SIG-M5 (cell line): ENCODE results near the gene ZNF844.
"Not testable (repeated sequence)": the region's sequence is repeated elsewhere in the genome, so short reads cannot be mapped to it uniquely, and the experiment has no call there.

Experiments used
- DNase-seq: peaks from one replicate; lab custom pipeline; 2025; lab: John Stamatoyannopoulos, UW

Gene ZNF844

DNA sequence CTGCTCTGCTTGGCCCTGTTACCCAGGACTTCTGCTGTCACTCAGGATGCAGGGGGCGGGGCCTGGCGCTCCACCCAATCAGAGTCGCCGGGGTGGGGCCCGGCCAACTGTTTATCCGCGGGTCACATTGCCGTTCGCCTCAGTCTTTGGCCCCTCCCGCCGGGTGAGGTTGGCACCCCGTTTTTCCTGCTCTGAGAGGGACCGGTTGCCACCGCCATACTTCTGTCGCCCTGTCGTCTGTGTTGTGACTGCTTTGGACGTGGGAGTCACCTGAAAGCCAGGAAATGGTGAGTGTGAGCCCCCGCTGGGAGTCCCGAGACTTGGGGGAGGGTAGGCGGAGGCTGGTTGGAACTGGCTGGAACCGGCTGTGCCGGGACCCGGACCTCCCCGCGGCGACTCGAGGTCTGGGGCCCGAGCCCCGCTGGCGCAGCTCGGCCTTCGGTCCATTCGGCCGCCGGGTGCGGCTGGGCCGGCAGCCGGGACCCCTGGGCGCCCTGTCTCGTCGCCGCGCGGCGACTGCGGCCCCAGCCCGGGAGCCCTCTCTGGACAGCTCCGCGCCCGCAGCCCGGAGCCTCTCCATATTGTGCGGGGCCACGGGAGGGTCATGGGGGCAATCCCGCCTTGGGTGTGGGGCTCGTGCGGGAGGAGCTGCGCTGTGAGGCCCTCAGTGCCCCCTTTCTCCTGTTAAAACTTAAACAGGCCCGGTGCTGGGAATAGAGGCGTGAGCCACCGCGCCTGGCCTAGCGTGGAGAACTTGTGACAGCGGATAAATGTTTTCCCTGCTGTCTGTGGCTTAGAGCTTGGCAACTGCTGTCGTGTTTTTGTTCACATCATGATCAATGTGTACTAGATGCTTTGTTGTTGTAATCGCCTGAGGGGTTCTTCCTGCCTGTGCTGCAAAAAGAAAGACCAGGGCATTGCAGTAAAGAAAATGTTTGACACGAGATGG lies at the start of gene ZNF844:
TSS of gene ZNF844 (plus strand) at position 142 of the 949 bp plus-strand sequence. CDS start at position 285, 143 bp downstream.
- no peak for DNase-seq

DNA sequence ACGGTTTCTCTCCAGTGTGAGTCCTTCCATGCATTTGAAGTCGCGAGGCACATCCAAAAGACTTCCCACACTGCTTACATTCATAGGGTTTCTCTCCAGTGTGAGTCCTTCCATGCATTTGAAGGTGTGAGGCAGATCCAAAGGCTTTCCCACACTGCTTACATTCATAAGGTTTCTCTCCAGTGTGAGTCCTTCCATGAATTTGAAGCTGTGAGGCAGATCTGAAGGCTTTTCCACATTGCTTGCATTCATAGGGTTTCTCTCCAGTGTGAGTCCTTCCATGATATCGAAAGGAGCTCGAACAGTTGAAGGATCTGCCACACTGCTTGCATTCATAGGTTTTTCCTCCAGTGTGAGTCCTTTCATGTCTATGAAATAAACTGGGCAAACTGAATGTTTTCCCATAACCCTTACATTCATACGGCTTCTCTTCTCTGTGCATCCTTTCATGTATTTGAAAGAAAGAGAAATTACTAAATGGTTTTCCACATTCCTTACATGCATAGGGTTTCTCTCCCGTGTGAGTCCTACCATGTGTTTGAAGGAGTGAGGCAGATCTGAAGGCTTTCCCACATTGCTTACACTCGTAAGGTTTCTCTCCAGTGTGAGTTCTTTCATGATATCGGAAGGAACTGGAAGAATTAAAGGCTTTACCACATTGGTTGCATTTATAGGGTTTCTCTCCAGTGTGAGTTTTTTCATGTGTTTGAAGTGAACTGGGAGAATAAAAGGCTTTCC lies 49.3 kb upstream of the ZNF844 start:
- DNase-seq, result no peak

DNA sequence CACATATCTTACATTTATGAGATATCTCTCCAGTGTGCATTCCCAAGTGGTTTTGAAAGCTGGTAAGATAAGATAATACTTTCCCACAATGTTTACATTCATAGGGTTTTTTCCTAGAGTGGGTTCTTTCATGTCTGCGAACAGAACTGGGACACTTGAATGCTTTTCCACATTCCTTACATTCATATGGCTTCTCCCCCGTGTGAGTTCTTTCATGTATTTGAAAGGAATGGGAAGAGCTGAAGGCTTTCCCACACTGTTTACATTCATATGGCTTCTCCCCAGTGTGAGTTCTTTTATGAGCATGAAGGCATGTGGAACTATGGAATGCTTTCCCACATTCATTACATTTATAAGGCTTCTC lies 48.8 kb upstream of the ZNF844 start:
- DNase-seq, result no peak

DNA sequence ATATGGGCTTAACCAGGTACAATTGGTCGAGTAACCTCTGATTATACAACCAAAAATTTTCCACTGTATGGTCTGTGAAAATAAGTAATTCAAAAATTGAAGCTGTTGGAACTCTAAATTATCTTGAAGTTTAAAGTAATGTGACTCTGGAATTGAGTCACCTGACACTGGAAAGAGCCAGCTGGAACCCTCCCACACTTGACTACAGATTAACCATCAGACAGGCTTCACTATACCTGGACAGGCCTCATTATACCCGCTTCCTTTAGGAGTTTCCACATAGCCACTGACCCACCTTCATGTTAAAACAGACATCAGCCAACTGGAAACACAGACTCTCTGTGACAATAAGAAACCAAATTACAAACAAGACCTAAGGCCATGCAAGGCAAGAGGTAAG lies 30.3 kb upstream of the ZNF844 start:
- DNase-seq, result no peak

DNA sequence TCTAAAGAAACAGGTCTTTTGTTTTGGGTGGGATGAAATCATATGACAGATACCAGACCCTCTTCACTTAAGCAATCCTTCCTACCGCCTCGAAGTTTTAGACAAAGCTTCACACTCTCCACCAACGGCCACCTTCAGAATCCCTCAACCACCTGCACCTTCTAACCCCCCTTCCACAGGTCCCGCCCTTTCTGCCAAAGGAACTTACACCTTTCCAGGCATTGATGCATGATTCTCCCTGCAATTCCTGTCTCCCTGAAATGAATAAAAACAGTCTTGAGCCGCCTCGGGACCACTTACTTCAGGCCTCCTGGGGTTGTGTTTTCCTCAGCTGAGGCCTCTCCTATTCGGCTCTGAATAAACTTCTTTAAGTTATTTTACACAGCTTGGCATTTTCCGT lies 29.9 kb upstream of the ZNF844 start:
- no peak for DNase-seq

DNA sequence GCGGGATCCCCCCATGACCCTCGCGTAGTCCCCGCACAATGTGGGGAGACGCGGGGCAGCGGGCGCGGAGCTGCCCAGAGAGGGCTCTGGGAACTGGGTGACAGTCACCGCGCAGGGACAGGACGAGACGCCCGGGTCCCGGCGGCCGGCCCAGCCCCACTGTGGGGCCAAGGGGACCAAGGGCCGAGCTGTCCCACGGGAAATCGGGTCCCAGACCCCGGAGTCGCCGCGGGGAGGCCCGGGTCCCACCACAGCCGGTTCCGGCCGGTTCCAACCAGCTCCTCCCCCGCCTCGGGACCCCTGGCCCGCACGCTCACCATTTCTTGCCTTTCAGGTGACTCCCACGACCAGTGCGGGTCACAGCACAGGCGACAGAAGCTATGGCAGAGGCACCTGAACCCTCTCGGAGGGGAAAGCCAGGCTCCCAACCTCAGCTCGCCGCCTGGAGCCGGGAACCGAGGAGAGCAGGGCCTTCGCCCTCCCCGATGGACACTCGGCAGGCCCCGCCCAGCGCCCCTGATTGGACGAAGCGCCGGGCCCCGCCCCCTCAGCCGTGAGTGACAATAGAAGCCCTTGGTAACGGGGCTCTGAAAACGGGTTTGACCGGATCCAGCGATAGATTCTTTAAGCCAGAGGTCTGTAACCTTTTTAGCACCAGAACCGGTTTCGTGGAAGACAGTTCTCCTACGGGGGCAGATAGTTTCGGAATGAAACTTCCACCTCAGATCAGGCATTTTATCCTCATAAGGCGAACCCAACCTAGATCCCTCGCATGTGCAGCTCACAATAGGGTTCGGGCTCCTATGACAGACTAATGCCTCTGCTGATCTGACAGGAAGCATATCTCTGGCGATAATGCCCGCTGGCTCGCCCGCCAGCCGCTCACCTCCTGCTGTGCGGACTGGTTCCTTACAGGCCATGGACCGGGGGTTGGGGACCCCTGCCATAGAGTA lies 29.0 kb upstream of the ZNF844 start, which contains the start of gene ZNF433:
TSS of gene ZNF433 (minus strand) at position 460 of the 953 bp plus-strand sequence. CDS start at position 320, 140 bp downstream.
- no peak for DNase-seq

DNA sequence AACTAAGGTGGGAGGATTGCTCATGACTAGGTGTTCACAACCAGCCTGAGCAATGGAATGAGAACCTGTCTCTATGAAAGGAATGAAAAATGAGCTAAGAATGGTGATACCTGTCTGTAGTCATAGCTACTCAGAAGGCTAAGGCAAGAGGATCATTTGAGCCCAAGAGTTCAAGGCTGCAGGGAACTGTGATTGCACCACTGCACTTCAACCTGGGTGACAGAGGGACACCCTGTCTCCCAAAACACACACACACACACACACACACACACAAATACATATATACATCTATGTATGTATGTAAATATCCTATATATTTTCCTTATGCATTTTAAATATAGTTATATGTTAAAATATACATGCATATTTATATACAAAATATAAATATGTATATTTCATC lies 21.6 kb upstream of the ZNF844 start:
- DNase-seq, result no peak

DNA sequence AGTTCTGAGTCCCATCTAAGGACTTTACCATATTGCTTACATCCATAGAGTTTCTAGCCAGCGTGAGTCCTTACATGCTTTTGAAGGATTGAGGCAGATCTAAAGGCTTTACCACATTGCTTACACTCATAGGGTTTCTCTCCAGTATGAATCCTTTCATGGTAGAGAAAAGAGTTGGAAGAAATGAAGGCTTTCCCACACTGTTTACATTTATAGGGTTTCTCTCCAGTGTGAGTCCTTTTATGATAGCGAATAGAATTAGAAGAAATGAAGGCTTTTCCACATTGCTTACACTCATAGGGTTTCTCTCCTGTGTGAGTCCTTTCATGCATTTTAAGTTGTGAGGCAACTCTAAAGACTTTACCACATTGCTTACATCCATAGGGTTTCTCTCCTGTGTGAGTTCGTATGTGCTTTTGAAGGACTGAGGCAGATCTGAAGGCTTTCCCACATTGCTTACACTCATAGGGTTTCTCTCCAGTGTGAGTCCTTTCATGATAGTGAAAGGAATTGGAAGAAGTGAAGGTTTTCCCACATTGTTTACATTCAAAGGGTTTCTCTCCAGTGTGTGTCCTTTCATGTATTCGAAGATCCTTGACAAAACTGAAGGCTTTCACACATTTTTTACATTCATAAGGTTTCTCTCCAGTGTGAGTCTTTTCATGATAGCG lies 20.6 kb upstream of the ZNF844 start:
- DNase-seq, result no peak

DNA sequence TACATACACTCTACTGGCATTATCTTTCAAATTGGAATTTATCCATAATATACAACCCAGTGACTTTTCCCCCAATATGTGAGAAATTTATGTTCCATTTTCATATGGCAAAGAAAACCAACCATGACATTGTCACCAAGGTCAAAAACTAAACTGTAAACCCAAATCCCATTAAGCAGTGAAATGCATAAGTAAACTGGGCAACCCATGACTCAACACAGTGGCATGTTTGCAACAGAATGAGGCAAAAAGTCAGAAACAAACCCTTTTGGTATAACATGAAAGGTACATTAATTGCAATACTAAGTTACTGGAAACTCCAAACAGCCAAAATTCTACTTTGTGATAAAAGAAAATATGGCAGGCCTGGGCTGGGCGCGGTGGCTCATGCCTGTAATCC lies 16.7 kb upstream of the ZNF844 start:
- no peak for DNase-seq

DNA sequence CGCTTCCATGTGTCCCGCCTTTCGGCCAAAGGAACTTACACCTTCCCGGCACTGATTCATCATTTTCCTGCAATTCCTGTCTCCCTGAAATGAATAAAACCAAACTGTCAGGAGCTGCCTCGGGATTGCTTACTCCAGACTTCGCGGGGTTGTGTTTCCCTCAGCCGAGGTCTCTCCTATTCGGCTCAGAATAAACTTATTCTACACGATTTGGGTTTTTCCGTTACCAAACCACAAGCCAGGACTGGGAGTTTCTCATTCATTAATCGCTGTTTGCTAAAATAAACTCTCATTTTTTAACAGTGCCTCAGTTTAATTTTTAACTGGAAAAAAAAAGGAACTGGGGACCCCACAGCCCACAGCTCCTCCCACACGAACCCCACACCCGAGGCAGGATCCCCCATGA lies 12.4 kb upstream of the ZNF844 start:
- no peak for DNase-seq

DNA sequence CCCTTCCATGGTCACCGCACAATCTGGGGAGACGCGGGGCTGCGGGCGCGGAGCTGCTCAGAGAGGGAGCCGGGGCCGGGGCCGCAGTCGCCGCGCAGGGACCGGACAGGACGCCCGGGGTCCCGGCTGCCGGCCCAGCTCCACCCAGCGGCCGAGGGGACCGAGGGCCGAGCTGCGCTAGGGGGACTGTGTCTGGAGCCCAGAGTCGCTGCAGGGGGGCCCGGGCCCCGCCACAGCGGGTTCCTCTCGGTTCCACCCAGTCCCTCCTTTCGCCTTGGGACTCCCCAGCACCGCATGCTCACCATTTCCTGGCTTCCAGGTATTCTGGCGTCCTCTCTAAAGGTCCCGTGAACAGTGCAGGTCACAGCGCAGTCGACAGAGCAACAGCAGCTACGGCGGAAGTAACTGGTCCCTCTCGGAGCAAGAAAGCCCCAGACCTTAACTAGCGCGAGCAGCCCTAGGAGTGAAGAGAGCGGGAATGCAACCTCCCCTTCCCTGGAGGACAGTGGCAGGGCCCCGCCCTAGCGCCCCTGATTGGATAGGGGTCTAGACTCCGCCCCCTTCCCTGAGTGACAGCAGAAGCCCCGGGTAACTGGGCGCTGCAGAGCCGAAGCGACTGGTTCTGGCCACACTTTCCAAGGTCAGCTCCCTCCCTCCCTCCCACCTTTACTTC lies 11.9 kb upstream of the ZNF844 start, which contains the start of gene ZNF878:
TSS of gene ZNF878 (minus strand) at position 465 of the 673 bp plus-strand sequence. CDS start at position 305, 160 bp downstream.
- DNase-seq, result no peak

DNA sequence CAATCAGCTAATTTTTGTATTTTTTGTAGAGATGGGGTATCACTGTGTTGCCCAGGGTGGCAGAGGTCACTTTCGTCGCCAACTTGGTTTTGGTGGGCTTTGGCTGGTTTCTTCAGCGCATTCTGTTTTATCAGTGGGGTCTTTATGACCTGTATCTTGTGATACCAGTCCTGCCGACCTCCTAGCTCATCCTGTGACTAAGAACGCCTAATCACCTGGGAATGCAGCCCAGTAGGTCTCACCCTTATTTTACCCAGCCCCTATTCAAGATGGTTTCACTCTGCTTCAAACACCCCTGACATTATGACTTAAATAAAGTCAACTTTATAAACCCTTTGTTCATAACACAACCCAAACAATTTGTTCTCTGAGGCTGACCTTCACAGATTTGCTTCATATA lies 8.7 kb upstream of the ZNF844 start:
- DNase-seq, result no peak

DNA sequence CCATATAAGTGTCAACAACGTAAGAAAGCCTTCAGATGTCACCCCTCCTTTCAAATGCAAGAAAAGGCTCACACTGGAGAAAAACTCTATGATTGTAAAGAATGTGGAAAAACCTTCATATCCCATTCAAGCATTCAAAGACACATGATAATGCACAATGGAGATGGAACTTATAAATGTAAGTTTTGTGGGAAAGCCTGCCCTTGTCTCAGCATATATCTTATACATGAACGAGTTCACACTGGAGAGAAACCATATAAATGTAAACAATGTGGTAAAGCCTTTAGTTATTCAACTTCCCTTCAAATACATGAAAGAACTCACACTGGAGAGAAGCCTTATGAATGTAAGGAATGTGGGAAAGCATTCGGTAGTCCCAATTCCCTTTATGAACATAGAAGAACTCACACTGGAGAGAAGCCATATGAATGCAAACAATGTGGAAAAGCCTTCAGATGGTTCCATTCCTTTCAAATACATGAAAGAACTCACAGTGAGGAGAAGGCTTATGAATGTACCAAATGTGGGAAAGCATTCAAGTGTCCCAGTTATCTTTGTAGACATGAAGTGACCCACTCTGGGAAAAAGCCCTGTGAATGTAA lies 11.1 kb downstream of the ZNF844 start:
- no peak for DNase-seq

DNA sequence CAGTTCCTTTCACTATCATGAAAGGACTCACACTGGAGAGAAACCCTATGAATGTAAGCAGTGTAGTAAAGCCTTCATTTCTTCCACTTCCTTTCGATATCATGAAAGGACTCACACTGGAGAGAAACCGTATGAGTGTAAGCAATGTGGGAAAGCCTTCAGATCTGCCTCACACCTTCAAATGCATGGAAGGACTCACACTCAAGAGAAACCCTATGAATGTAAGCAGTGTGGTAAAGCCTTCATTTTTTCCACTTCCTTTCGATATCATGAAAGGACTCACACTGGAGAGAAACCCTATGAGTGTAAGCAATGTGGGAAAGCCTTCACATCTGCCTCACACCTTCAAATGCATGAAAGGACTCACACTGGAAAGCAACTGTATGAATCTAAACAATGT lies 11.8 kb downstream of the ZNF844 start:
- DNase-seq, result not testable (repeated sequence)

DNA sequence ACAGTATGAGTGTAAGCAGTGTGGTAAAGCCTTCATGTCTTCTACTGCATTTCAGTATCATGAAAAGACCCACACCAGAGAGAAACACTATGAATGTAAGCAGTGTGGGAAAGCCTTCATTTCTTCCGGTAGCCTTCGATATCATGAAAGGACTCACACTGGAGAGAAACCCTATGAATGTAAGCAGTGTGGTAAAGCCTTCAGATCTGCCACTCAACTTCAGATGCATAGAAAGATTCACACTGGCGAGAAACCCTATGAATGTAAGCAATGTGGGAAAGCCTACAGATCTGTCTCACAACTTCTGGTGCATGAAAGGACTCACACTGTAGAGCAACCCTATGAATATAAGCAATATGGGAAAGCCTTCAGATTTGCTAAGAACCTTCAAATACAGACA lies 12.8 kb downstream of the ZNF844 start:
- DNase-seq, result no peak

DNA sequence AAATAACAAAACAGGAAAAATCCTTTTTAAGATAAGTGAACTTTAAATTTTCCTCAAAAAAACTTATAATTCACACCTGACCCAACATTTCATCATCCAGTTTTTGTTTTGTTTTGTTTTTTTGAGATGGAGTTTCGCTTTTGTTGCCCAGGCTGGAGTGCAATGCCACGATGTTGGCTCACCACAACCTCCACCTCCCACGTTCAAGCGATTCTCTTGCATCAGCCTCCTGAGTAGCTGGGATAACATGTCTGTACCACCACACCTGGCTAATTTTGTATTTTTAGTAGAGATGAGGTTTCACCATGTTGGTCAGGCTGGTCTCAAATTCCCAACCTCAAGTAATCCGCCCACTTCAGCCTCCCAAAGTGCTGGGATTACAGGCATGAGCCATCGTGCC lies 18.8 kb downstream of the ZNF844 start:
- not testable (repeated sequence) for DNase-seq

DNA sequence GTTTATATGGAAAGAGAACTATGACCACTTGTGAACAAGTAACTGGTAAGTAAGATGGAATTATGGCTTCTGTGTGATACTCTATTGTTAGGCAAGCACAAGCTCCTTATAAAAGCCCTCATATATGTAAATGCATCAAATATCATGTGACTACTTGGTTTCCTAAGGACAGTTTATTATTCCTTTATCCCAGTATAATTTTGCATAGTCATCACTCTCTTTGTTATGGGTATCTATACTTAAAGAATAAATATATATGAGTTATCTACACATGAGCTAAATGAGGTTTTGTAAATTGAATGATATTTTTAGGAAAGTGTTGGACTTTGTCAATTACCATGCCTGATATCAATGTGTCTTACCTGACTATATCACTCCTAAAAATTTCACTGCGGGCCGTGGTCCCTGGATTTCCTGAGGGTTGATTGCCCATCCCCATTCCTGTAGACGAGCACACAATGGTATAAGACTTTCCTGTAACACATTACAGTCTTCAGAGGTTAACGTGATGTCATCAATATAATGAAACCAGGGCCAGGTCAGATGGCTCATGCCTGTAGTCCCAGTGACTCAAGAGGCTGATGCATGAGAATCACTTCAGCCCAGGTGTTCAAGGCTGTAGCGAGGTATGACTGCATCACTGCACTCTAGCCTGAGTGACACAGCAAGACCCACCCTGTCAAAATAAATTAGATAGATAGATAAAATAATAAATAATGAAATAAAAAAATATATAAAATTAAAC lies 20.7 kb downstream of the ZNF844 start:
- DNase-seq, result no peak

DNA sequence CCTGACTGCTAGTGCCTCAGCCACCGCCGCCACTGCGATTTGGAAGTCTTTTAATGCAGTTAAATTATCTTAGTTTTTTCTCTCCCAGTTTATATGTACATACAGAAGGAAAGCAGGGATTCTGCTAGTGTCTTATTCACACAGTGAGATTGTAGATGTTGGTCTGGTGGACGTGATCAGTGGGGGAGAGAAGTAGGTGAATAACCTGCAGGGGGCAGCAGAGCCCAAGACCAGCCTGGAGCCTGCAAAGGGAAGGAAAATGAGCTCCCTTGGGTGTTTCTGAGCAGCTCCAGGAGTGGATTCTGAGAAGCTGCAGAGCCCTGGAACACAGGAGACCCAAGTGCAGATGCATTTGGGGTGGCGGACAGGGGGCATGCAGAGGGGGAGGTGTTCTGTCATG lies 26.3 kb downstream of the ZNF844 start:
- DNase-seq, result no peak

DNA sequence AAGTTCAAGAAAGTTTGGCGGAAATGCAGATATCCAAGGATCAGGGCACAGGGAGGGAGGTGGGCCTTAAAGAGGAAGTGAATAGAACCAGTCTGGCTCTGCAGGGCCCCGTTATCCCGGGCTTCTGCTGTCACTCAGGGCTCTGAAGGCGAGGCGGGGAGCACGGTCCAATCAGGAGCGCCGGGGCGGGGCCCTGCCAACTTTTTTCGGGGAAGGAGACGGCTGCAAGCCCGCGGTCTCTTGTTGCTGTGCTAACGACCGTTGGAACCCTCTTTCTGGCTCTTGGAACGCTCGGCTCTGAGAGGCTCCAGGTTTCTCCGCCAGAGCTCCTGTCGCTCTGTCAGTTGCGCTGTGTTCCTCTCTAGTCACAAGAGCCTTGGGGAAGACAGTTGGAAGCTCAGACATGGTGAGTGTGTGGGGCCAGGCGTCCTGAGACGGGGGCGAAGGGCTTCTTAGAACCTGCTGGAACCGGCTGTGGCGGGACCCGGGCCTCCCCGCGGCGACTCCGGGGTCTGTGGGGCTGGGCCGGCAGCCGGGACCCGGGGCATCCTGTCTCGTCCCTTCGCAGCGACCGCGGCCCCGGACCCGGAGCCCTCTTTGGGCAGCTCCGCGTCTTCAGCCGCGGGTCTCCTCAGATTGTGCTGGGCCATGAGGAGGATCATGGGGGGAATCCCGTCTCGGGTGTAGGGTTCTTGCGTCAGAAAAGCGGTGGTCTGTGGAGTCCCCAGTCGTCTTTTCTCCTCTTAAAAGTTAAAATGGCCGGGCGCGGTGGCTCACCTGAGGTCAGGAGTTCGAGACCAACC lies 27.7 kb downstream of the ZNF844 start:
- no peak for DNase-seq
